Raji (cell line): ENCODE results near the gene MIEF1.

Source experiments
- POLR2A ChIP-seq: IDR thresholded peaks from 2 replicates; pipeline ENCODE4 v1.6.1; 2011; ENCODE audit warnings: low read depth, low read length, control low read depth; ENCODE audit not compliant: insufficient read depth

Gene MIEF1

GRCh38 chr22:39494471-39495120 is 7.5 kb upstream of the MIEF1 start:
- TF ChIP-seq POLR2A: no peak

- TF ChIP-seq POLR2A: no peak
These were observed 5.8 kb upstream of the MIEF1 start for GRCh38 chr22:39496131-39496838.

- TF ChIP-seq POLR2A: no peak
These were observed 4.7 kb upstream of the MIEF1 start for GRCh38 chr22:39497429-39497828.

GRCh38 chr22:39498368-39498767 is 3.7 kb upstream of the MIEF1 start:
- no peak for TF ChIP-seq POLR2A

GRCh38 chr22:39498802-39499201 is 3.3 kb upstream of the MIEF1 start:
- TF ChIP-seq POLR2A: no peak

- no peak for TF ChIP-seq POLR2A
These were observed 2.0 kb upstream of the MIEF1 start for GRCh38 chr22:39500101-39500500.

- TF ChIP-seq POLR2A: no peak
These were observed 414 bp upstream of the MIEF1 start for GRCh38 chr22:39501644-39502108.

- TF ChIP-seq POLR2A: no peak
These were observed 809 bp downstream of the MIEF1 start for GRCh38 chr22:39502789-39503409.

GRCh38 chr22:39503630-39504029 is 1.5 kb downstream of the MIEF1 start:
- TF ChIP-seq POLR2A: no peak

- no peak for TF ChIP-seq POLR2A
These were observed 2.0 kb downstream of the MIEF1 start for GRCh38 chr22:39504071-39504470.

- TF ChIP-seq POLR2A: no peak
These were observed 6.3 kb downstream of the MIEF1 start for GRCh38 chr22:39508393-39508792.

GRCh38 chr22:39510529-39511149 is 8.5 kb downstream of the MIEF1 start:
- no peak for TF ChIP-seq POLR2A

- no peak for TF ChIP-seq POLR2A
These were observed 9.1 kb downstream of the MIEF1 start for GRCh38 chr22:39511226-39511625.

GRCh38 chr22:39512026-39512425 is 9.9 kb downstream of the MIEF1 start:
- TF ChIP-seq POLR2A: no peak

- TF ChIP-seq POLR2A: no peak
These were observed 11.7 kb downstream of the MIEF1 start for GRCh38 chr22:39513791-39514190.
